Endothelial cell (in vitro differentiated cells): Measurements from ENCODE around the gene SLC35F5. TPM values are rescaled to one million over a fixed set of nuclear protein-coding genes. Genes with fewer than 3 reads are reported as not detected.

Experiments
- DNase-seq: peaks from one replicate; pipeline ENCODE4 v3.0.0; 2021; ENCODE audit warnings: low spot score
- H3K27ac Mint-ChIP-seq: one replicate; pipeline ENCODE4 v1.8.0; 2021; ENCODE audit warnings: mixed read lengths, inconsistent platforms; ENCODE audit not compliant: unreplicated experiment
- H3K27me3 Mint-ChIP-seq: one replicate; pipeline ENCODE4 v1.8.0; 2021; ENCODE audit warnings: mild to moderate bottlenecking, moderate library complexity, mixed read lengths, inconsistent platforms; ENCODE audit not compliant: unreplicated experiment
- H3K36me3 Mint-ChIP-seq: one replicate; pipeline ENCODE4 v1.8.0; 2021; ENCODE audit warnings: mild to moderate bottlenecking, low read depth, mixed read lengths, inconsistent platforms; ENCODE audit not compliant: unreplicated experiment
- H3K4me1 Mint-ChIP-seq: one replicate; pipeline ENCODE4 v1.8.0; 2021; ENCODE audit warnings: mild to moderate bottlenecking, mixed read lengths, inconsistent platforms; ENCODE audit not compliant: unreplicated experiment
- H3K4me3 Mint-ChIP-seq: one replicate; pipeline ENCODE4 v1.8.0; 2021; ENCODE audit warnings: mild to moderate bottlenecking, mixed read lengths, inconsistent platforms; ENCODE audit not compliant: unreplicated experiment
- H3K9me3 Mint-ChIP-seq: one replicate; pipeline ENCODE4 v1.8.0; 2021; ENCODE audit warnings: mixed read lengths, inconsistent platforms; ENCODE audit not compliant: unreplicated experiment
- total RNA-seq: library from RNA; stranded (reverse); fragmentation: NEBNext Ultra II Directional; extraction: Animal tissue kit (Norgen Biotek cat#: 25700); gene quantifications from one replicate; pipeline ENCODE4 v1.2.1, GENCODE V29; 2021; ENCODE audit not compliant: unreplicated experiment
- TF ChIP-seq, protein P1 (sequence below): fragments of 200-600 bp; sonication (generic); IDR thresholded peaks from one replicate; pipeline ENCODE4 v1.5.0; 2021; ENCODE audit warnings: antibody characterized with exemption; ENCODE audit not compliant: unreplicated experiment

SLC35F5 gene
- total RNA-seq, 1 donor from 2014 or later: 34.4 TPM

DNA sequence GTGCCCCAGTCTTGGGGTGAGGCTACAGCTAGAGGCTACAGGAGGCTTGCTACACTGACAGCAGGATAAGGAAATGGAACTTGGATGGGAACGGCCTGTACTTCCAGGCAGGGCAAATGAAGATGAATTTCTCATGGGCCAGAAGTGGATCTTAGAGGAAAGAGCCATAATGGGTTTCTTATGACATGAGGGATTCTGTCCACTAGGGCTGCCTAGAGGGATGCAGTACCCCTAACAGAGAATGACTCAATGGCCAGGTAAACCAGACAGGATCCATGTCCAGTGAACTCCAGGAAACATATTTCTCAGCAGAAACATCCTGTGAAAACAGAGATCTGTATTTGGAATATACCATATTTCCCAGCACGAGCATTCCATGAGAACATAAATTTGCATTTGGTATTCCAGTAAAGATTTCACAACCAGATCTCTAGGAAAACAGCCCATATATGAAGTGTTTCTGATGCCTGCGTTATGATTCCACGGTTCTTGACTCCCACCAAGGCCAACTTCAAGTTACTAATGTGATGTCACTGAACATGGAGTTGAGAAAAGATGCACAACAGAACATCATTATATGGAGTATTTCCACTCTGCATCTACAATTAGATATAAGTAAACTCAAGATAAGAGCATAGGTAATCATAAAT is 11.5 kb upstream of the SLC35F5 start:
- Mint-ChIP-seq H3K4me3 (no peak overlapping the region), H3K4me1 (no peaks in the 10 kb centered on the region), H3K27ac (no peak overlapping the region), H3K36me3 (no peaks in the 10 kb centered on the region), H3K27me3 (peaks cover 3% of the 10 kb centered on the region), H3K9me3 (no peaks in the 10 kb centered on the region)
- TF ChIP-seq, protein P1, sequence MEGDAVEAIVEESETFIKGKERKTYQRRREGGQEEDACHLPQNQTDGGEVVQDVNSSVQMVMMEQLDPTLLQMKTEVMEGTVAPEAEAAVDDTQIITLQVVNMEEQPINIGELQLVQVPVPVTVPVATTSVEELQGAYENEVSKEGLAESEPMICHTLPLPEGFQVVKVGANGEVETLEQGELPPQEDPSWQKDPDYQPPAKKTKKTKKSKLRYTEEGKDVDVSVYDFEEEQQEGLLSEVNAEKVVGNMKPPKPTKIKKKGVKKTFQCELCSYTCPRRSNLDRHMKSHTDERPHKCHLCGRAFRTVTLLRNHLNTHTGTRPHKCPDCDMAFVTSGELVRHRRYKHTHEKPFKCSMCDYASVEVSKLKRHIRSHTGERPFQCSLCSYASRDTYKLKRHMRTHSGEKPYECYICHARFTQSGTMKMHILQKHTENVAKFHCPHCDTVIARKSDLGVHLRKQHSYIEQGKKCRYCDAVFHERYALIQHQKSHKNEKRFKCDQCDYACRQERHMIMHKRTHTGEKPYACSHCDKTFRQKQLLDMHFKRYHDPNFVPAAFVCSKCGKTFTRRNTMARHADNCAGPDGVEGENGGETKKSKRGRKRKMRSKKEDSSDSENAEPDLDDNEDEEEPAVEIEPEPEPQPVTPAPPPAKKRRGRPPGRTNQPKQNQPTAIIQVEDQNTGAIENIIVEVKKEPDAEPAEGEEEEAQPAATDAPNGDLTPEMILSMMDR: no peak
- DNase-seq: no peak

DNA sequence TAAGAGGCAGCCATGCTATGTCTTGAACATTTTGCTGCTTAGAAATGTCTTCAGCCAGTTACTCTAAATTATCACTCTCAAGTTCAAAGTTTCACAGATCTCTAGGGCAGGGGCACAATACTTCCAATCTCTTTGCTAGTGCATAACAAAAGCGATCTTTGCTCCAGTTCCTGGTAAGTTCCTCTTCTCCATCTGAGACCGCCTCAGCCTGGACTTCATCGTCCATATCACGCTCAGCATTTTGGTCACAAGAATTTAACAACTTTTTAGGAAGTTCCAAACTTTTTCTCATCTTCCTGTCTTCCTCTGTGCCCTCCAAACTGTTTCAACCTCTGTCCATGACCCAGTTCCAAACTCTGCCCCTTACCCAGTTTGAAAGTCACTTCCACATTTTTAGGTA is 8.8 kb upstream of the SLC35F5 start:
- DNase-seq: no peak

DNA sequence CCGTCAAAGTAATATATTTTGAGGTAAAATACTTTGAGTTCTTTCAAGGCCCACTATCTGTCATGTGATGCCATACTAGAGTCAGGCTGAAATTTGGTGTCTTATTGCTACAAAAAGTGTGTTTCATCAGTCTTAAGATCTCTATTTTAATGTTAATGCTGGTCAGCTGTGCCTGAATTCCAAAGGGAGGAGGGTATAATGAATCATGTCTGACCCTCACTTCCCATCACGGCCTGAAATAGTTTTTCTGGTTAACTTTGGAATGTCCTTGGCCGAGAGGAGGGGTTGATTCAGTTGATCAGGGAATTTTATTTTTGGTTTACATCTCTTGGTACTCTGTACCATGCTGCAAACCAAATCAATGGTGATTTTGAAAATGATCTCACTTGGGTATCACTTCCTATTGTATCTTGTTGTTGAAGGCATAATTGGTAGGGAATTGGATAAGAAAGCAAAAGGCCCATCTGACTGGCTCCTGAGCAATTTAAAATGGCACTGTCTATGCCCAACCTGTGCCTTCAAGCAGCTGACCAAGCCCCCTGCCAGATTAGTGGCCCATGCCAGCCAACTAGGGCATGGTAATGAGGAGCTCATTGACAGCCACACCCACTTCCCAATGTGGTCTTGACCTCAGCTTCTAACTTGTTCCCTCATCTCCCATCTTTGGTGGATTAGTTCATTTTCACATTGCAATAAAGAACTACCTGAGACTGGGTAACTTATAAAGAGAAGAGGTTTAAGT is 6.1 kb upstream of the SLC35F5 start:
- no peak overlapping the region for H3K4me3 Mint-ChIP-seq
- no peaks in the 10 kb centered on the region for H3K4me1 Mint-ChIP-seq
- no peak overlapping the region for H3K27ac Mint-ChIP-seq
- no peaks in the 10 kb centered on the region for H3K36me3 Mint-ChIP-seq
- DNase-seq: no peak
- TF ChIP-seq, protein P1: no peak
- no peaks in the 10 kb centered on the region for H3K27me3 Mint-ChIP-seq
- no peaks in the 10 kb centered on the region for H3K9me3 Mint-ChIP-seq

More for the DNA sequence above, 8.8 kb upstream of the SLC35F5 start:
- no peak overlapping the region for H3K27ac Mint-ChIP-seq
- no peak overlapping the region for H3K4me3 Mint-ChIP-seq
- peaks cover 3% of the 10 kb centered on the region for H3K27me3 Mint-ChIP-seq
- H3K4me1 Mint-ChIP-seq: no peaks in the 10 kb centered on the region
- TF ChIP-seq, protein P1: no peak
- no peaks in the 10 kb centered on the region for H3K9me3 Mint-ChIP-seq
- no peaks in the 10 kb centered on the region for H3K36me3 Mint-ChIP-seq

DNA sequence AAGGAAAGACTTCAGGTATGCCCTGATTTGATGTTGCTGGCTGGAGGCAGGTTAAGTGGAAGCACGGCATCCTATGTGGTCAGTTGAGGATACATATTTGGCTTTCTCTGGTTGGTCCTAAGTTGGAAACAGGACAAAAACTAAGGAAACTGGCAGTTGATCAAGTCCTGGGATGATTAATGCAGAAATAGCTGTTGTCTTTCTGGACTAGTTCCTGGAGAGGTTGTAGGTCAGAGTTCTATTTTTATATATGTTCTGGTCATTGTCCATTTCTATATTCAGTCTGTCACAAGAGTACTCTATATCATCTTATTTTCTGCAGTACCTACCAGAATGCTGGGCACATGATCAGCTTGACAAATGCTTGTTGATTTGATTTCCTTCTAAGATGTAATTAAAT is 4.0 kb upstream of the SLC35F5 start:
- H3K36me3 Mint-ChIP-seq: peaks cover 1% of the 10 kb centered on the region
- DNase-seq: no peak
- H3K27me3 Mint-ChIP-seq: peaks cover 3% of the 10 kb centered on the region
- H3K4me1 Mint-ChIP-seq: peaks cover 8% of the 10 kb centered on the region
- TF ChIP-seq, protein P1: no peak
- no peaks in the 10 kb centered on the region for H3K9me3 Mint-ChIP-seq
- H3K27ac Mint-ChIP-seq: no peak overlapping the region
- no peak overlapping the region for H3K4me3 Mint-ChIP-seq

DNA sequence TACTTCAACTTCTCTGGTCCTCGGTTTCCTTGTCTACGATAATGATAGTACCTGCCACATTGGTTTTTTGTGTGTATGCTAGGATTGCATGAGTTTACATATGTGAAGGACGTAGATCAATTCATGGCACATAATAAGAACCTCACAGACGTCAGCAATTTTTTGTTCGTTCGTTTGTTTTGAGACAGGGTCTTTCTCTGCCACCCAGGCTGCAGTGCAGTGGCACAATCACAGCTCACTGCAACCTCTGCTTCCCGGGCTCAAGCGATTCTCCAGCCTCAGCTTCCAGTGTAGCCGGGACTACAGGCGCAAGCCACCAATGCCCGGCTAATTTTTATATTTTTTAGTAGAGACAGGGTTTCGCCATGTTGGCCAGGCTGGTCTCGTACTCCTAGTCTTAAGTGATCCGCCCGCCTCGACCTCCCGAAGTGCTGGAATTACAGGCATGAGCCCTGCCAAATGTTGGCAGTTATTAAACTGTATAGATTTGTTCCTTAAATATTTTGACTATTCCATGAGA is 756 bp upstream of the SLC35F5 start:
- peak overlapping the region; percentile 99 for H3K27ac Mint-ChIP-seq
- peaks cover 4% of the 10 kb centered on the region for H3K36me3 Mint-ChIP-seq
- H3K4me1 Mint-ChIP-seq: peaks cover 11% of the 10 kb centered on the region
- peak; percentile 7 for DNase-seq
- no peaks in the 10 kb centered on the region for H3K9me3 Mint-ChIP-seq
- TF ChIP-seq, protein P1: no peak
- H3K4me3 Mint-ChIP-seq: peak overlapping the region; percentile 100
- H3K27me3 Mint-ChIP-seq: peaks cover 3% of the 10 kb centered on the region
